NCI-H345 treated with DMSO at 0.1 percent for 48 hours (cell line): ENCODE results near the gene PPP1R9A.

Source experiments
- DNase-seq: peaks from one replicate; lab custom pipeline; 2025; ENCODE audit not compliant: unreplicated experiment; lab: John Stamatoyannopoulos, UW

PPP1R9A gene

DNA sequence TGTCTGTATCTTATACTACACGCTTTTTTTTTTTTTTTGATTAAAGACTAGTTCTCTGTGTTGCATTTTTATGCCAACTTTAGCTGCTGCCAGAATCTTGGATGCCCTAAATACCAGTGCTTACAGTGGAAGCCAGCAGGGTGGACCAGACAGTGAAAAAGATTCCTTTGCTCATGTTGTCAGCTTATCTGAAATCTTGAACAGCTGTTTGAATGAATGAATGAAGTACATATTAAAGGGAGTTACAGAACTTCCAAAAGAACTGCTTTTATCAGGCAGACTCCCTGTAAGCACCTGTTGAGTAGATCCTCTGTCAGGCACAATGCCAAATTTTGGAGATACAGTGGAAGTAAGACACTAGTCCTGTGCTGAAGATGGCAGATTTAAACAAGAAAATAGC, 184.9 kb downstream of the PPP1R9A start:
- no peak for DNase-seq

- no peak for DNase-seq
Observed at GRCh38 chr7:95095259-95095965, 188.0 kb downstream of the PPP1R9A start.

DNA sequence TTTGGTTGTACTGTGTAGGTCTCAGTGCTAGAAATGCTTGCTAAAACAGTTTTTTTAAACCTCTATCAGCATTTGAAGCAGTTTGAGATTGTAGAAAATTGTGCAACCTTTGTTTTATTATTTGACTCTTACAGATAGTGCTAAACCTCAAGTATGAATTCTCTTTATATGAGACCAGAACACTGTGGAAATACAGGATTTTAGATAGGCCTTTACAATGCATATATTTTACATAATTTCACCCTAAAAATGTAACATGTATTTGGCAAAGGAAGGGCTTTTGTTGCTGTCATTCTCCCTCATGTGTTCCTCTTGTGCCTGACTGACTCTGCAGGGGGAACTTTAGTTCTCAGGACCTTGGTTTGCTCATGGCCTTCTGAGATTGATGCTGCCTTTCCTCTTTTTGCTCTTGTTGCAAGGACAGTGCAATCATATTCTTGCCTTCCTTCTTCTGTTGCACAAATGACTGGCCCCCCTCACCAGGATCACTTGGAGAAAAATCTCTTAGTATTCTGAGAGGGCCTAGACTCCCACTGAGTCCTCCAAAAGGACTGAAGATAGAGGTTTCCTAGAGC, 188.7 kb downstream of the PPP1R9A start:
- no peak for DNase-seq

DNA sequence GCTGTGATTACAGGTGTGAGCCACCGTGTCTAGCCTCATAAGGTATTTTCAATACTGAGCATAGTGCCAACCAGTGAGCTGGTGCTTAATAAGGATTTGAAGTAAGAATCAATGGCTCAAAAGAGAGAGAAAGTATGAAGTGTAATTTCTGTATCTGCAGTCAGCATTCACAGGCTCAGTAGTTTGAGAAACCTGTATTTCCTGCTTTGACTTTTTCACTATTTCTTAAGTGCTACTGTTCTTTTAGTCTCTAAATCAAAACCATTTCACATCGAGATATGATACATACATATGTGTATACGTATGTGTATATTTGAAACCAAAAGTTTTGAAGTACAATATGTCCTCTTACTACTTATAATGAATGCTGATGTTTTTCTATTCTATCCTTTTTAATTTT, 189.9 kb downstream of the PPP1R9A start:
- DNase-seq: no peak

GRCh38 chr7:95097851-95098250, 190.5 kb downstream of the PPP1R9A start:
- no peak for DNase-seq

GRCh38 chr7:95099106-95099505, 191.7 kb downstream of the PPP1R9A start:
- no peak for DNase-seq

DNA sequence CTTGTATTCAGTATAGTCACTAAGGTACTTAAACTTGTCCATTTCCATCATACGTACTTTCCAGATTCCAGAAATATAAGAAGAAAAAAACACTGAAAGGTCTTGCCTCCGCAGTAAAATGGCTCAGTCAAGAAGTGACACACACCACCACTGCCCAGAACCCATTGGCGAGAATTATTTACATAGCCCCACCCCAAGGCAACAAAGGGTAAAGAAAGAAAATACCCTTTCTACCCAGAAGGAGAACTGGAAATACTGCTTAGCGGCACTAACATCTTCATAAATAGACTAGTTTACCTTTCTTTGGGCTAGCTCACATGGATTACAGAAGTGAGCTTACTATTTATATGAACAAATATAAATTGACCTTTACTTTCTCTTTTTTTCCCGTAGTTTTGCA, 194.0 kb downstream of the PPP1R9A start:
- no peak for DNase-seq

- DNase-seq: no peak
Observed at GRCh38 chr7:95102662-95103061, 195.3 kb downstream of the PPP1R9A start.

DNA sequence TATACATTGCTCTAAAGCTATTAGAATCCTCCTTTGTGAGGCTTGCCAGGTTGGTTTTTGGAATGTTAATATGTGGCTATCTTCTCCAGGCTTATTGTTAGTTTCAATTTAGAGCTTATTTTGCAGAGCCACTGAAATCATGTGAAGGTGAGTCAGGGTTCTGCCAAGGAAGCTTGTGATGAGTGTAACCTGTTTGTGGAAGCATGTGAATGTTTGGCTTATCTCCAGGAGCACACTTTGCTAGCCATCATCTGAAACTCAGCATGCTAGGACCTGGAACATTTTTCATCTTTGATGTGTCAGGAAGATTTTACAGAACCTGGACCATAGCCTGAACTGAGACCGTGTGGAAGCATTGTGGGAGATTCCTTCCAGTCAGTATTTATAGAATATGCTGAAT, 197.3 kb downstream of the PPP1R9A start:
- DNase-seq: no peak

DNA sequence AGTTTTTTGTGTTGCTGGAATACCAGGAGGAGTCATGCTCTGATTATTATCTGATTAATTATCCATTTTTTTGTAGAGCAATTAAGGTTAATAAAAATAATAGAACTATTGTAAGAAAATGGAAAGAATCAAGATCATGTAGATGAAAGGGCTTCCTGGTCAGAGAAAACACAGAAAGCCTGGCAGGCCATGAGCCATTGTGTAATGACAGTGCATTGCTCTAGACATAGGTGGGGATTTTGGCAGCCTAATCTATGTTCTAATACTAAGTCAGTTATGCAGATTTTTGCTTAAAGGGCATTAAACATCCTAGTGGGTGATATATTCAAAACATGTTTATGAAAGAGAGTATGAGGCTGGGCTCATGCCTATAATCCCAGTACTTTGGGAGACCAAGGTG, 198.2 kb downstream of the PPP1R9A start:
- no peak for DNase-seq

GRCh38 chr7:95106401-95106800, 199.0 kb downstream of the PPP1R9A start:
- DNase-seq: no peak

DNA sequence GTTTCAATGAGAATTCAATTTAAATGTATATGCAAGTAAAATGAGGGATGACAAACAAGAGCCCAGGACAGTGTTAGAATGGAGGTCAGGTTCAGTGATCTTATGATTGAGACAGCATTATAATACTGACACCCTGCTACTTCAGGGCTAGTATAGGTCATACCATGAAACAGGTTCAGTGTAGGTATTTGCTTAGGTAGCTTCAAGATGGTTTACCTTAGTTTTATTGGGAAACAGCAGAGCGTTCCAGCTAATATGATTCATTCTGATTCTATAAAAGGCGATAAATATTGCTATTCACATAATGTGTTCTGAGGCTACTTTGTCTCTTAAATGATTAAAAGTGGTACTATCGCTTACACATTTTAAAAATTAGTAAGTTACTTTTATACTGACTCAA, 203.3 kb downstream of the PPP1R9A start:
- DNase-seq: no peak

DNA sequence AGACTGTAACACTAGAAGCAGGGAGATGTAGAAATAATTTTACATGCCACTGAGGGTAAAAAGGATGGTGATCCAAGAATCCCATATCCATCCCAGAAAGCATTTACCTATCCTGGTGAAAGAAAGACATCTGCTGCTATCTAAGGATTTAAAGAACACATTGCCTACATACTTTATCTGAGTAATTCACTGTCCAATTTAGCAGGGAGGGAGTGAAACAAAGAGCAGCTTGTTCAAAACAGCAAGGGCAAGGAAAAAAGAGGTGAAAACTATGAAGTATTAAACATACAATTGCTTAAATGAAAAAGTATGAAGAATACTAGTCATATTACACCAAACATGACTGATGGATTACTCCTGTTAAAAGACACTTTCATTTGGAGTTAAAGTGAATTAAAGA, 206.2 kb downstream of the PPP1R9A start:
- no peak for DNase-seq

DNA sequence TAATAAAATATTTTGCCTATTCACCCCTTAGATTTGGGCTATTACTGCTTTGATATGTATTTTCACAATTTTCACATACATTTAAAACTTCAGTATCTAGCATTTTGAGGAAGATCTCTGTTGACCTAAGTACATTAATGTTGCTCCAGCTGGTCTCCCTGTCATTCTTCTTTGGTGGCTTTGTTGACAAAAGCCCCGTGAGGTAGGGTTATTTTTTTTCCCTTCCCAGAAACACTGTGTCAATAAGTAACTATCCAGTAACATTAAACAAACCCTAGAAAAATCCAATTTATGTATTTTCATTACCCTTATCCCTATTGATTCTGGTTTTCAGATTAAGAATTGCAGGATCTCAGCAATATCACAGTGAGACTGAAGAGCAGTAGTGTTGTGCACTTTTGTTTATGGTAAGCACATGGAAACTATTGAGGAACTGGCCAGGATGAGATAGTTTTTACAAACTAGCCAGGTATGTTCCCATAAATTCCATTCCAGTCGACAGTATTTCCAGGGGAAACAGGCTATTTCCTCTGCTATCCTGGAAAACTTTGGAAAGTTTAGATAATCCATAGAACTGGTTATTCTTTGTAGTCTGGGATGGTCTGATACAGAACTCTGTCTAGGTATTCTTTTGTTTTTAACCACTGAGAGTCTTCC, 218.8 kb downstream of the PPP1R9A start:
- DNase-seq: peak; percentile 11

DNA sequence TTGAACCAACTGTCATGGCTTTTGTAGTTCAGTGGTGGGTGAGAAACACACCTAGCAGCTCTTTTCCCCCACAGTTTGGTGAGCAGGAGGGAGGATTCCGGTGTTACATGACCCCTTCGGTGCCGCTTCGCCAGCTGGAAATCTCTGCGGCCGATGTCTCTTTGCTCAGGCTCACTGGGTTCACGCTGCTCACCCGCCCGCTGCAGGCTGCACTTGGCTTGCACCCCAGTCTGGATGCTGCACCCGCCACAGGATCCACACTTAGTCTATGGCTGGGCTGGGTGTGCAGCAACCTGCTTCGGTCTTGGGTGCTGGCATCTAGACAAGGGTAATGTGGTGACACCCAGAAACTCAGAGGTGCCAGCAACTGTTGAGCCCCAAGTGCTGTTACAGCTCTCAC, 225.1 kb downstream of the PPP1R9A start:
- DNase-seq: no peak

- DNase-seq: no peak
Observed at GRCh38 chr7:95139922-95140321, 232.5 kb downstream of the PPP1R9A start.

DNA sequence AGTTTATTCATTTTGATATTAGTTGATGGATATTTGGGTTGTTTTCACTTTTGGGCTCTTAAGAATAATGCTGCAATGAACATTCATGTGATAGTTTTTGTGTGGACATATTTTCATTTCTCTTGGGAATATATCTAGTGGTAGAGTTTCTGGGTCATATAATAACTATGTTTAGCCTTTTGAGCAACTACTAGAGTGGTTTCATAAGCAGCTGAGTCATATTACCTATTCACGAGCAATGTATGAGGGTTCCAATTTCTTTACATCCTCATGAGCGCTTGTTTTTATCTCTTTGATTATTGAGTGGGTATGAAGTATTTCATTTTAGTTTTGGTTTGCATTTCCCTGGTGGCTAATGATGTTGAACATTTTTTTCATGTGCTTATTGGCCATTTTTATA, 234.4 kb downstream of the PPP1R9A start:
- no peak for DNase-seq

DNA sequence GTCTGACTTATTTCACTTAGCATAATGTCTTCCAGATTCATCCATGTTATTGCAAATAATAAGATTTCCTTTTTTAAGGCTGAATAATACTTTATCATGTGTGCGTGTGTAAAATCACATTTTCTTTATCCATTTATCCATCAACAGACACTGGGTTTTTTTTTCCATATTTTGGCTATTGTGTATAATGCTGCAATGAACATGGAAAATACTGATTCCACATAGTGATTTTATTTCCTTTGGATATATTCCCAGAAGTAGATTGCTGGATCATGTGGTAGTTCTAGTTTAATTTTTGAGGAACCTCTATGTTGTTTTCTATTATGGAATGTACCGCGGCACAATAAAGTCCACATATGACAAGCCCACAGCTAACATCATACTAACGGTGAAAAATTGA, 236.9 kb downstream of the PPP1R9A start:
- no peak for DNase-seq

DNA sequence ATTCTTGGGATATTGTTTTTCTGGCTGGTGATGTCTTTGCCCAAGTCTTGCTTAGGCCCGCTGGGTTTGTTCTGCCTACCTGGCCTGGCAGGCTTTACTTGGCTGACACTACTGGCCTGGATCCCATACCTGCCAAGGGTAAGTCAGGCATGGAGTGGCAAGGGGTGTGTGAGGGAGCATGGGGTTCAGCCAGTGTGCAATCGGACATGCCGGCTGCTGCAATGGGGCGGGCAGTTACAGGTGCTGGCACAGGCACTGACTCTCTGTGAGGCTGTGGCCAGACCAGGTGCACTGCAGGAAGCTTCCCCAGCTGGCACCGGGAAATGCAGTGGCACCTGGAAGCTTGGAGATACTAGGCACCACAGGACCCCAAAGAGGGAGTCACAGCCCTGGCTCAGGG, 248.6 kb downstream of the PPP1R9A start:
- DNase-seq: no peak

DNA sequence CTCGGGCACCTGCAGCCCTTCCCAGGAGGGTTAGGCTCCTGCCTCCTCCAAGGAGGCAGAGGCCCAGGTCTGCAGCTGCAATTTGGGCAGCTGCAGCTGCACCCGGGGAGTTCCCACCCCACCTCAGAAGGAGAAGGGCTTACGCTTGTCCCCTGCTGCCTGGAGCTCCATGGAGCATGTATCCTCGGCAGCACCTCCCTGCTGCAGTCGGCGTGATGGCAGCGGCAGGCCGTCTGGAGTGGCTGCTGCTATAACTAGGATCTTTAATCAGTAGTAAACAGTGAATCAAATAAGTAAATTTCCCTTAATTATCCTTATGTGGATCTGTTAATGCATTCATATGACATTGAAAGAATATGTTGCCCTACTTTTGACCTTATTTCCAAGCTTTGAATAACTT, 250.0 kb downstream of the PPP1R9A start:
- DNase-seq: no peak

DNA sequence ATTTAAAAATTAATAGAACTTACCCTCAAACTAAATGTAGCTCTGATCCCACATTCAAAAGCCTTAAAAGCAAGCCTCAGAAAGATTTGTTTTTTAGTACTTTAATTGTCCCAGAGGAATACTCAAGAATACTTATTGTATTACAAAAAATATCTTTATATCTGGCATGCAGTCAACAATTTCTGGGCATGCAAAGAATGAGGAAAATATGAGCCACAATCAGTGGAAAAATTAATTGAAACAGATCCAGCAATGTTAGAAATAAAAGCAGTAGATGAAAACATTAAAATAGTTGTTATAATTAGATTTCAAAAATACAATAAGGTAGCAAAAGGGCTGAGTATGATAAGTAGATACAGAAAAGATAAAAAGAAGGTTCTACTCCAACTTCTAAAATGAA, 262.3 kb downstream of the PPP1R9A start:
- DNase-seq: no peak

DNA sequence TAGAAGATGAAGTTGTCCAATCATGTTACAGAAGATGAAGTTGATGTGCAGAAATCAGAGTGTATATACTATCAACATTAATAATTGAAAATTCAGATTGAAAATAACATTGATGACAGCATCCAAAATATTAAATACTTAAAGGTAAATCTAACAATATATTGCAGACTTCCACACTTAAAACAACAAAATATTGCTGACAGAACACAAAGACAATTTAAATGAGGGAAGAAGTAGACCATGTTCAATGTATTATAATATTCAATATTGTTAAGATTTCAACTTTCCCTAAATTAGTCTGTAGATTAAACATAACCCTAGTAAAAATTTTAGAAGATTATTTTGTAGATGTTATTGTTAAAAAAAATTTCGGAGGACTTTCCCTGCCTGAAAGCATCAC, 265.0 kb downstream of the PPP1R9A start:
- DNase-seq: no peak

DNA sequence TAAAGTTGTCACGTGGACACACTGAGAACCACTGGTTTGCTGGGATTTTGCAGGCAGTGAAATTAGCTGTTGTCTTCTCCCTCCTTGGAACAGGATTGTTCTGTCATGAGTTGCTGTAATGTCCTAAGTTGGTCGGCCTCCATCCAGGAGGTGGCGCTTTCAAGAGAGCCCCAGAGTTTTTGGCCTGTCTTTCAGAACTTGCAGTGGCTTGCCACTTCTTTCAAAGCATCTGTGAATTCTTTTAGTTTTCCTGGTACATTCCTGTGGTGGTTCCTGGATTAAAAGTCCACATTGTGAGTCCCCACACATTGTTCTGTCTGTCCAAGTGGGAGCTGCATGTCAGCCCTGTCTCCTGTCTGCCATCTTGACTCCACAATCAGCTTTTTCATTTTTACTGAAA, 283.1 kb downstream of the PPP1R9A start:
- no peak for DNase-seq
